Lower leg skin (tissue), 4 donors: ENCODE results near the gene ERVK3-1. TPM values are rescaled to one million over a fixed set of nuclear protein-coding genes. Genes with fewer than 3 reads are reported as not detected.

Experiments
- DNase-seq, 2 donors: peaks; one replicate each; pipeline ENCODE4 v3.0.0-alpha.2; 2019; ENCODE audit warnings: low spot score in 2 of 2
- H3K4me3 ChIP-seq: fragments of 200-600 bp; sonication (generic); 2 replicates; pipeline ENCODE4 v1.5.1; 2017; ENCODE audit warnings: mild to moderate bottlenecking, low read depth; ENCODE audit not compliant: poor library complexity, severe bottlenecking
- CTCF ChIP-seq, 3 donors: fragments of 450-650 bp; IDR thresholded peaks; one replicate each; pipeline ENCODE4 v1.5.1; 2016; ENCODE audit warnings: antibody characterized with exemption in 3 of 3, mild to moderate bottlenecking in 3 of 3, moderate library complexity in 2 of 3
- POLR2A ChIP-seq, 2 donors: fragments of 450-650 bp; IDR thresholded peaks; one replicate each; pipeline ENCODE4 v1.6.1; 2016 to 2017; ENCODE audit warnings: antibody characterized with exemption in 2 of 2, mild to moderate bottlenecking in 1 of 2, moderate library complexity in 1 of 2
- WGBS, 2 donors: methylation state at CpG; one replicate each; pipeline ENCODE4 v1.1.5; 2018; 5-methylcytosine and 5-hydroxymethylcytosine counted together
- intact Hi-C: fragments of 100-400 bp; cut with DNase I; formaldehyde crosslinking; loops from one replicate; pipeline ENCODE4 v1.15.0; 2023; ENCODE audit warnings: low total_unique reads
- total RNA-seq, 4 donors: library from RNA; depleted of rRNA; stranded (reverse); fragments of >200 nt; gene quantifications; one replicate each; pipeline ENCODE4 v1.1.0, GENCODE V29; 2016

ERVK3-1 gene
- total RNA-seq, 4 donors from 2014 or later: 23.3 to 50.1 (median 33.4) TPM

DNA sequence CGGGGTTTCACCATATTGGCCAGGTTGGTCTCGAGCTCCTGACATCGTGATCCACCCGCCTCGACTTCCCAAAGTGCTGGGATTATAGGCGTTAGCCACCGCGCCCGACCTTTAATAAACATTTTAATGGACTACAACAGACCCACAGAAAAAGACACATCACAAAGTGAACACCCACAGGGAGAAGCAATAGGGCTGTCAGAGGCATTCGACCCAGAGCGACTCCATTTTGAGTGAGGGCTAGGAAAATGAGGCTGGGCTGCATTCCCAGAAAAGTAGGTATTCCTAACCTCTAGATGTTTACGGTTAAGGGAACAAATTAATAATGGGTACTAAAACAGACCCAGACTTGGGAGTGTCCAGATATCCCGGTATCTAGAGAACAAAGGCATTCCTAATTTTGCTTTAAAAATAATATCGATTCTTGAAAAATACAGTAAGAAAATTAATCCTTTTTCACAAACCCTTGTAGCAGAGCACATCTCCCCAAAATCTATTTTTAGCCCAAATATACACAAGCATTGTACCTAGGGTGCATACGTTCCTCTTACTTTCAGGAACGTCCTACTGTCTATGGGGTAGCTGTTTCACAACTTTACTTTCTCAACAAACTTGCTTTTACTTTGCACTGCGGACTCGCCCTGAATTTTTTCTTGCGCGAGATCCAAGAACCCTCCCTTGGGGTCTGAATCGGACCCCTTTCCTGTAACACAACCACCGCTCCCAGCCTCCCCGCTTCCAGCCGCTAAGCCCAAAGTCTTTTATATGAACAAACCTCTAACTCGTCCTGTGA lies 27.2 kb upstream of the ERVK3-1 start:
- no peak for TF ChIP-seq POLR2A (IDR thresholded peaks at IDR 0.05)
- no peak for TF ChIP-seq CTCF (IDR thresholded peaks at IDR 0.05)
- 37 to 40% methylated on average over 25 of the region's 25 CpGs for whole genome bisulfite sequencing, 2 donors
- intact Hi-C loops: no loop called here
- DNase-seq: no peak
- H3K4me3 ChIP-seq: peak overlapping the region; percentile 89

GRCh38 chr19:58278541-58279041 lies 26.6 kb upstream of the ERVK3-1 start, which contains the start of gene ZNF8:
Gene ZNF8 (plus strand): TSS chr19:58278955. CDS start chr19:58279082, 127 bp downstream.
- DNase-seq: peak; percentile 95 to 99
- TF ChIP-seq CTCF (IDR thresholded peaks at IDR 0.05) (no peak), POLR2A (IDR thresholded peaks at IDR 0.05) (no peak)
- WGBS, 2 donors: 0% methylated on average over 14 to 36 of the region's 42 CpGs
- H3K4me3 ChIP-seq: peak within 1 kb of the TSS; percentile 89
- intact Hi-C loops: no loop called here

DNA sequence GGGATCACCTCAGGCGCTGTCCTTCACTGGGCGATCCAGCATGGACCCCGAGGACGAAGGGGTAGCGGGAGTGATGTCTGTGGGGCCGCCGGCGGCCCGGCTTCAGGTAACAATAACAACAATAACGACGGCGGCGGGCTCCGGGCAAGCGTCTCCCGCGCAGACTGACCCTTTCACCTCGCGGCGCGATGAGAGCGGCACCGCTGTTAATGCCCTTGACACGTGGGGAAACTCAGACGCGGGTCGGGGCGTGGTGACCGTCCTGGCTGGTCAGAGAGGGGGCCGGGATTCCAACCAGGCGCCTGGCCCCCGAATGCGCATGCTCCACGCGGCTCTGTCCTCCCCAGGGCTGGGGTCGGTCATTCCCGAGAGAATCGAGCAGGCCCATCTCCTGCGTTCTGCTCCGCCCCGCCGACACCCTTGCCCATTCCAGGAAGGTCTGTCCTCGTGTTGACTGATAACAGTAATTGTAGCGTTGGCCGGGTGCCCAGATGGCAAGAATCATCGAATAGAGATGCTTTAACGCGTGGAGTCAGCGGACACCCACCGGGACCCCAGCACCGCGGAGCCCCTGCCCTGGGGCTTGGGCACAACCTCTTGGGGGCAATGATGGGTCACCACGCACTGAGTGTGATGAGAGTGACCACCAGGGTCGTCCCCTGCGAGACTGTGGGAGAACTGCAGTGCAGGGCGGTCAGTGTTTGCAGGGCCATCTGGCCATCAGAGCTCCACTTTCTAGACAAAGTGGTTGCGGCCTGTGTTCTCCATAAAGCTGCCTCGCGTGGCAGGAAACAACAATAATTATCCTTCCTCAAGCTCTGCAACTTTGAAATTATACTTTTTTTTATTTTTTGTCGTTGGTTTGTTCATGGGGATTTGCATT lies 25.9 kb upstream of the ERVK3-1 start:
- whole genome bisulfite sequencing, 2 donors: 4 to 5% methylated on average over 45 to 54 of the region's 60 CpGs
- TF ChIP-seq POLR2A (IDR thresholded peaks at IDR 0.05) (no peak), CTCF (IDR thresholded peaks at IDR 0.05) (no peak)
- peak overlapping the region; percentile 89 for H3K4me3 ChIP-seq
- intact Hi-C loops: no loop called here
- DNase-seq: peak; percentile 57 to 87

- 43 to 48% methylated on average over 4 of the region's 4 CpGs for WGBS, 2 donors
- TF ChIP-seq CTCF (IDR thresholded peaks at IDR 0.05): no peak
- TF ChIP-seq POLR2A (IDR thresholded peaks at IDR 0.05): no peak
- no peak for DNase-seq
- no peak overlapping the region for H3K4me3 ChIP-seq
- intact Hi-C loops: no loop called here
These were observed 25.3 kb upstream of the ERVK3-1 start for GRCh38 chr19:58279925-58280316.

GRCh38 chr19:58284199-58284598 lies 21.0 kb upstream of the ERVK3-1 start:
- WGBS, 2 donors: 90 to 92% methylated on average over 7 of the region's 7 CpGs
- DNase-seq: no peak
- intact Hi-C loops: no loop called here
- no peak for TF ChIP-seq CTCF (IDR thresholded peaks at IDR 0.05)
- no peak for TF ChIP-seq POLR2A (IDR thresholded peaks at IDR 0.05)
- H3K4me3 ChIP-seq: no peak overlapping the region
